ENCODE results near the gene PFKFB4. TPM values are rescaled to one million over a fixed set of nuclear protein-coding genes. Genes with fewer than 3 reads are reported as not detected.

Gene PFKFB4
- total and polyA plus RNA-seq, 2 of the 8 experiments (the other 6 are each of a cell fraction or from before 2014, with no cell fraction given): 10.7 to 20.1 TPM

DNA sequence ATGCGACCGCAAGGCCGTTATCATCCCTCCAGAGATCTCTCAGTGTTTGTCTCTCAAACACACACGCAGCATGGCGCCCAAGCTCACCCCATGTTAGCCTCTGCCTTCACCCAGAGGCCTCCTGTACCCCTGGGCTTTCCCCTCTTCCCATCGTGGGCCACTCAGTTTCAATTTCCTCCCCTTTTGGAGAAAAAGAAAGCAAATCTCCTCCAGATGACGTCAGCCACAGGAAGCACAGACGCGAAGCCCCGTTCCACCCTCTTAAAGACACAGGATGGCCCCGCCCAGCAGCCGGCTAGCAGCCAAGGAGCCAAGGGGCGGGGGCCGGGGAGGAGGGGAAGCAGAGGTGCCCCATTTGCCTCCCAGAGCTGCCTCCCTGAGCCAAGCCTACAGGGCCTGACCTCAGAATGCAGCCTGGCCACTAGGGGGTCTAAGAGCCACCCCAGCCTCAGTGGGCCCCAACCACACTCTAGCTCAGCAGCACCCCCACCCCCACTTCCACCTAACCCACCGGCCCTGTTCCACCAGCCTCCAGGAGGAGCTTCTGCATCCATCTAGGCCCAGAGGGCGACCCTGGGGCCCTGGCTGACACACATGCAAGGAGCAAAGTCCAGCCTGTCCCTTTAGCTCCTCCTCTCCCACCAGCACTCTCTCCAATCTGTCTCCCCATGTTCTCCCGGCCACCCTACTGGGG, 83.5 kb downstream of the PFKFB4 start (continued):
- TF ChIP-seq, protein P1, sequence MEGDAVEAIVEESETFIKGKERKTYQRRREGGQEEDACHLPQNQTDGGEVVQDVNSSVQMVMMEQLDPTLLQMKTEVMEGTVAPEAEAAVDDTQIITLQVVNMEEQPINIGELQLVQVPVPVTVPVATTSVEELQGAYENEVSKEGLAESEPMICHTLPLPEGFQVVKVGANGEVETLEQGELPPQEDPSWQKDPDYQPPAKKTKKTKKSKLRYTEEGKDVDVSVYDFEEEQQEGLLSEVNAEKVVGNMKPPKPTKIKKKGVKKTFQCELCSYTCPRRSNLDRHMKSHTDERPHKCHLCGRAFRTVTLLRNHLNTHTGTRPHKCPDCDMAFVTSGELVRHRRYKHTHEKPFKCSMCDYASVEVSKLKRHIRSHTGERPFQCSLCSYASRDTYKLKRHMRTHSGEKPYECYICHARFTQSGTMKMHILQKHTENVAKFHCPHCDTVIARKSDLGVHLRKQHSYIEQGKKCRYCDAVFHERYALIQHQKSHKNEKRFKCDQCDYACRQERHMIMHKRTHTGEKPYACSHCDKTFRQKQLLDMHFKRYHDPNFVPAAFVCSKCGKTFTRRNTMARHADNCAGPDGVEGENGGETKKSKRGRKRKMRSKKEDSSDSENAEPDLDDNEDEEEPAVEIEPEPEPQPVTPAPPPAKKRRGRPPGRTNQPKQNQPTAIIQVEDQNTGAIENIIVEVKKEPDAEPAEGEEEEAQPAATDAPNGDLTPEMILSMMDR (IDR thresholded peaks at IDR 0.05; ENCODE audit: control extremely low read depth in 1 of 3, insufficient read depth in 1 of 3, low read depth in 1 of 3, low read length in 3 of 3): peak in 2 of 3 experiments; percentile 56 to 65; a peak in 3 of 4 replicates
- TF ChIP-seq SIN3A (conservative IDR thresholded peaks at IDR 0.05 in 1 of 2, IDR thresholded peaks at IDR 0.05 in 1 of 2; ENCODE audit: low read depth in 1 of 2, low read length in 2 of 2) (0 out of 4 replicates have a peak, but pooled peaks of 1 of the 2 experiments have one; percentile 49), SP2 (IDR thresholded peaks at IDR 0.05; ENCODE audit: low read length) (no peak), RNF2 (IDR thresholded peaks at IDR 0.05; ENCODE audit: borderline replicate concordance, low read depth, low read length, missing control alignments, poor library complexity, severe bottlenecking) (no peak), CEBPB (IDR thresholded peaks at IDR 0.05; ENCODE audit: low read depth, low read length) (no peak), BACH1 (IDR thresholded peaks at IDR 0.05; ENCODE audit: low read length) (peak; percentile 43; the same call in 1 of the 2 replicates), HDAC6 (IDR thresholded peaks at IDR 0.05; ENCODE audit: low read depth, low read length) (no peak), JUN (IDR thresholded peaks at IDR 0.05; ENCODE audit: low read depth, low read length) (no peak), BCL11A (IDR thresholded peaks at IDR 0.05; ENCODE audit: low read depth in 2 of 2, low read length in 2 of 2) (no peak), TAF7 (optimal IDR thresholded peaks at IDR 0.05; ENCODE audit: borderline replicate concordance, low read depth, low read length) (no peak), BRCA1 (IDR thresholded peaks at IDR 0.05; ENCODE audit: low read depth, low read length) (no peak), RFX5 (IDR thresholded peaks at IDR 0.05; ENCODE audit: borderline replicate concordance, low read depth, low read length) (no peak), TAF1 (IDR thresholded peaks at IDR 0.05; ENCODE audit: low read depth, low read length) (peak; percentile 62), SP1 (IDR thresholded peaks at IDR 0.05; ENCODE audit: low read depth, low read length) (0 out of 2 replicates have a peak, but pooled peaks have one; percentile 61)
- TF ChIP-seq, protein P2, sequence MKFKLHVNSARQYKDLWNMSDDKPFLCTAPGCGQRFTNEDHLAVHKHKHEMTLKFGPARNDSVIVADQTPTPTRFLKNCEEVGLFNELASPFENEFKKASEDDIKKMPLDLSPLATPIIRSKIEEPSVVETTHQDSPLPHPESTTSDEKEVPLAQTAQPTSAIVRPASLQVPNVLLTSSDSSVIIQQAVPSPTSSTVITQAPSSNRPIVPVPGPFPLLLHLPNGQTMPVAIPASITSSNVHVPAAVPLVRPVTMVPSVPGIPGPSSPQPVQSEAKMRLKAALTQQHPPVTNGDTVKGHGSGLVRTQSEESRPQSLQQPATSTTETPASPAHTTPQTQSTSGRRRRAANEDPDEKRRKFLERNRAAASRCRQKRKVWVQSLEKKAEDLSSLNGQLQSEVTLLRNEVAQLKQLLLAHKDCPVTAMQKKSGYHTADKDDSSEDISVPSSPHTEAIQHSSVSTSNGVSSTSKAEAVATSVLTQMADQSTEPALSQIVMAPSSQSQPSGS (IDR thresholded peaks at IDR 0.05; ENCODE audit: low read length): peak; percentile 98
- TF ChIP-seq, protein P3, sequence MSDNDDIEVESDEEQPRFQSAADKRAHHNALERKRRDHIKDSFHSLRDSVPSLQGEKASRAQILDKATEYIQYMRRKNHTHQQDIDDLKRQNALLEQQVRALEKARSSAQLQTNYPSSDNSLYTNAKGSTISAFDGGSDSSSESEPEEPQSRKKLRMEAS (IDR thresholded peaks at IDR 0.05): peak; percentile 51; the same call in 1 of the 2 replicates
- TF ChIP-seq, protein P4, sequence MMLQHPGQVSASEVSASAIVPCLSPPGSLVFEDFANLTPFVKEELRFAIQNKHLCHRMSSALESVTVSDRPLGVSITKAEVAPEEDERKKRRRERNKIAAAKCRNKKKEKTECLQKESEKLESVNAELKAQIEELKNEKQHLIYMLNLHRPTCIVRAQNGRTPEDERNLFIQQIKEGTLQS (IDR thresholded peaks at IDR 0.05; ENCODE audit: insufficient read depth, low read depth, low read length): 0 out of 2 replicates have a peak, but pooled peaks have one; percentile 19

All from H1 (cell line).